Natural killer cell (primary cell): Measurements from ENCODE around the gene CSF2RB. TPM values are rescaled to one million over a fixed set of nuclear protein-coding genes. Genes with fewer than 3 reads are reported as not detected.

Source experiments
- ATAC-seq, 3 donors: fragments of 150-1000 bp in 2 of 3; fragments of 200-7000 bp in 1 of 3; cut with Tn5 transposase; 1 replicate in 1 of 3; 2 replicates in 2 of 3; pipeline ENCODE4 v1.10.0; 2021; ENCODE audit warnings: mild to moderate bottlenecking in 2 of 3, moderate library complexity in 2 of 3
- DNase-seq, 2 donors: peaks; one replicate each; pipeline versions ENCODE4 v3.0.0 to v3.0.0-alpha.2; 2013 to 2021; ENCODE audit warnings: mixed read lengths in 1 of 2
- H3K27ac ChIP-seq: one replicate; pipeline ENCODE4 v1.5.1; 2013; ENCODE audit warnings: mild to moderate bottlenecking, low read length
- H3K27me3 ChIP-seq: one replicate; pipeline ENCODE4 v1.6.1; 2013; ENCODE audit warnings: low read length; ENCODE audit not compliant: control insufficient read depth, insufficient read depth
- H3K36me3 ChIP-seq: one replicate; pipeline ENCODE4 v1.6.1; 2013; ENCODE audit warnings: low read length; ENCODE audit not compliant: control insufficient read depth, insufficient read depth
- H3K4me1 ChIP-seq: one replicate; pipeline ENCODE4 v1.6.1; 2013; ENCODE audit warnings: low read length; ENCODE audit not compliant: control insufficient read depth, insufficient read depth
- H3K4me3 ChIP-seq: one replicate; pipeline ENCODE4 v1.5.1; 2013; ENCODE audit warnings: low read length
- H3K9me3 ChIP-seq: one replicate; pipeline ENCODE4 v1.6.1; 2013; ENCODE audit warnings: low read length; ENCODE audit not compliant: control insufficient read depth, insufficient read depth
- H3K27ac Mint-ChIP-seq, 2 donors: one replicate each; pipeline ENCODE4 v1.8.0; 2022; ENCODE audit warnings: mild to moderate bottlenecking in 2 of 2, mixed read lengths in 2 of 2, moderate library complexity in 1 of 2
- H3K27me3 Mint-ChIP-seq, 2 donors: one replicate each; pipeline ENCODE4 v1.8.0; 2022; ENCODE audit warnings: low read depth in 2 of 2, mixed read lengths in 2 of 2
- H3K36me3 Mint-ChIP-seq: one replicate; pipeline ENCODE4 v1.8.0; 2022; ENCODE audit warnings: mixed read lengths
- H3K4me1 Mint-ChIP-seq, 2 donors: one replicate each; pipeline ENCODE4 v1.8.0; 2022; ENCODE audit warnings: mixed read lengths in 2 of 2
- H3K4me3 Mint-ChIP-seq: one replicate; pipeline ENCODE4 v1.8.0; 2022; ENCODE audit warnings: mild to moderate bottlenecking, moderate library complexity, mixed read lengths
- H3K9me3 Mint-ChIP-seq, 2 donors: one replicate each; pipeline ENCODE4 v1.8.0; 2022; ENCODE audit warnings: mixed read lengths in 2 of 2
- CTCF ChIP-seq: fragments of 200-600 bp; IDR thresholded peaks from one replicate; pipeline ENCODE4 v1.8.0; 2022; ENCODE audit warnings: antibody characterized with exemption
- WGBS: methylation state at CpG from one replicate; pipeline ENCODE4 v1.1.7; 2013; ENCODE audit warnings: missing lambda C conversion rate; ENCODE audit not compliant: insufficient coverage; 5-methylcytosine and 5-hydroxymethylcytosine counted together
- intact Hi-C: fragments of 100-400 bp; cut with micrococcal nuclease; formaldehyde crosslinking; loops from one replicate; pipeline ENCODE4 v1.14.2; 2022
- total RNA-seq, 4 donors: library from RNA; stranded (reverse); fragments of 120-200 nt in 1 of 4; gene quantifications; one replicate each; pipeline versions ENCODE4 v1.2.3 to v1.2.4, GENCODE V29; 2013 to 2022

The CSF2RB gene
- total RNA-seq, 3 donors from 2014 or later (not counting 1 experiment from before 2014, with no cell fraction given), result 3.8 to 274 (median 8.2) TPM

GRCh38 chr22:36930041-36930935 is 16.9 kb downstream of the CSF2RB start:
- Histone ChIP-seq H3K36me3 (no peaks in the 10 kb centered on the region), H3K4me1 (no peaks in the 10 kb centered on the region), H3K4me3 (no peak overlapping the region), H3K9me3 (no peaks in the 10 kb centered on the region), H3K27ac (no peak overlapping the region), H3K27me3 (no peaks in the 10 kb centered on the region)
- H3K9me3 Mint-ChIP-seq, result no peaks in the 10 kb centered on the region
- DNase-seq (no peak), ATAC-seq (no peak)
- H3K36me3 Mint-ChIP-seq, result no peaks in the 10 kb centered on the region
- TF ChIP-seq CTCF, result no peak
- 86% methylated on average over 20 of the region's 20 CpGs for WGBS
- H3K27ac Mint-ChIP-seq, result no peak overlapping the region
- peaks cover 0 to 6% of the 10 kb centered on the region in 2 donors for H3K27me3 Mint-ChIP-seq
- no peaks in the 10 kb centered on the region for H3K4me1 Mint-ChIP-seq
- intact Hi-C loops, result no loop called here
- H3K4me3 Mint-ChIP-seq, result no peak overlapping the region

- H3K4me3 Mint-ChIP-seq, result no peak overlapping the region
- no peak overlapping the region for H3K27ac Mint-ChIP-seq
- no peaks in the 10 kb centered on the region for H3K36me3 ChIP-seq
- intact Hi-C loops, result no loop called here
- H3K4me3 ChIP-seq, result no peak overlapping the region
- H3K27me3 ChIP-seq, result no peaks in the 10 kb centered on the region
- peaks cover 0 to 1% of the 10 kb centered on the region in 2 donors for H3K4me1 Mint-ChIP-seq
- H3K9me3 Mint-ChIP-seq, result no peaks in the 10 kb centered on the region
- H3K27me3 Mint-ChIP-seq, result peaks cover 0 to 4% of the 10 kb centered on the region in 2 donors
- ATAC-seq (no peak), DNase-seq (no peak)
- no peak overlapping the region for H3K27ac ChIP-seq
- no peak for TF ChIP-seq CTCF
- 79% methylated on average over 2 of the region's 2 CpGs for WGBS
- H3K36me3 Mint-ChIP-seq, result no peaks in the 10 kb centered on the region
- H3K4me1 ChIP-seq, result peaks cover under 1% of the 10 kb centered on the region
- no peaks in the 10 kb centered on the region for H3K9me3 ChIP-seq
Measured at GRCh38 chr22:36931446-36931845, 18.0 kb downstream of the CSF2RB start.

GRCh38 chr22:36933629-36934417 is 20.4 kb downstream of the CSF2RB start:
- WGBS, result 93% methylated on average over 25 of the region's 25 CpGs
- H3K9me3 ChIP-seq, result no peaks in the 10 kb centered on the region
- TF ChIP-seq CTCF, result no peak
- Mint-ChIP-seq H3K27ac (no peak overlapping the region), H3K4me3 (no peak overlapping the region), H3K36me3 (no peaks in the 10 kb centered on the region), H3K9me3 (no peaks in the 10 kb centered on the region), H3K4me1 (peaks cover 0 to 7% of the 10 kb centered on the region in 2 donors), H3K27me3 (peaks cover 0 to 5% of the 10 kb centered on the region in 2 donors)
- H3K27ac ChIP-seq, result no peak overlapping the region
- DNase-seq, result no peak
- H3K27me3 ChIP-seq, result no peaks in the 10 kb centered on the region
- intact Hi-C loops, result no loop called here
- no peaks in the 10 kb centered on the region for H3K36me3 ChIP-seq
- ATAC-seq, result no peak
- peaks cover 6% of the 10 kb centered on the region for H3K4me1 ChIP-seq
- H3K4me3 ChIP-seq, result no peak overlapping the region
